ENCODE data around the gene FRMD8. TPM values are rescaled to one million over a fixed set of nuclear protein-coding genes. Genes with fewer than 3 reads are reported as not detected.
A peak's percentile ranks its signal among the peaks of the same experiment; 100 is the strongest.

The FRMD8 gene
- total RNA-seq, 1 experiment from 2014 or later, result 22.7 TPM

DNA sequence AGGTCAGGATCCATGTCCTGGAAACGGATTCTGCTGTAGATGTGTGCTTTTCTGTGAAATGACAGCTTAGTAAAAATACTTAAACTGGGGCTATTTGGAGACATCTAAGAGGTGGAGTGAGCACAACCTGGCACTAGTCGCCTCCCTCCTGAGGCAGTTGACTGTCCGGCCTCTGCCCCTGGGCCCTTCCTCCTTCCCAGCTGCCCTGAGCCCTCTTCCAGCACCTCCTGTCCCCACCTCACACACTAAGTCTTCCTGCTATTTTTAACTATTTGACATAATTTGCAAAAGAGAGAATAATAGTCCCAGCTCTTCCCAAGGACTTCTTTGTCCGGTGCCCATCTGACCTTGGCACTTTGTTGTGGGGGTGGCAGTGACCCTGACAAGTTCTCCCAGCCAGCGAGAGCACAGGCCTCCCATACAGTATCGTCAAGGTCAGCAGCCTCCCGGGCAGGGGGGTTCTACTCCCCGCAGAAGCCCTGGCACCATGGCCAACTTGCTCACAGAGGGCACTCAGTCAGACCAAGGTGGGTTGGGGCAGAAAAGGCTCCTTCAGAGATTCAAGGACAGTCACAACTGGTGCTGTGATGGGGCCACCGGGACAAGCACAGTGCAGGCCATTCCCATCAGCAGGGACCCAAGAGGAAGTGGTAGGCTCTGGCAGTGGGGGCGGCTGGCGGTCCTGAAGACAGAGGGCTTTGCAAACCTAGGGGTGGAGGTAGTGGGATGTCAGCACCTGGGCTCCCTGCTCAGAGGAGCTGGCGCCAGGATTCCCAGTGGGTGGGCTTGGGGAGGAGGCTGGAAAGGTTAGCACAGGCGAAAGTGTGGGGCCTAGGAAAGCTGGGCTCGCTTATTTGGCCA lies 30.6 kb downstream of the FRMD8 start:
- Histone ChIP-seq H3K14ac (ENCODE audit: insufficient read depth, low read length) (no peak overlapping the region; the same call in 1 of the 2 replicates), H3K9me3 (ENCODE audit: control insufficient read depth, low read depth, low read length) (no peaks in the 10 kb centered on the region), H4K20me1 (ENCODE audit: control insufficient read depth, insufficient read depth, insufficient read length) (no peaks in the 10 kb centered on the region), H4K91ac (ENCODE audit: insufficient read length, low read depth, low read length) (peak overlapping the region; percentile 21), H2BK12ac (ENCODE audit: insufficient read length, low read depth, low read length) (no peak overlapping the region), H4K5ac (ENCODE audit: insufficient read length, low read depth, low read length) (no peak overlapping the region), H2BK15ac (ENCODE audit: low read depth, low read length) (no peak overlapping the region), H3K23ac (ENCODE audit: insufficient read length, low read depth, low read length) (no peak overlapping the region), H2AK5ac (ENCODE audit: insufficient read length, low read length) (no peak overlapping the region), H3K27ac (ENCODE audit: insufficient read length, low read depth, low read length) (no peak overlapping the region), H3K56ac (ENCODE audit: insufficient read length, low read depth, low read length) (no peak overlapping the region), H3K18ac (ENCODE audit: insufficient read length, low read depth, low read length) (no peak overlapping the region), H2BK5ac (ENCODE audit: insufficient read length, low read length) (no peak overlapping the region), H2BK20ac (ENCODE audit: low read depth, low read length, poor library complexity, severe bottlenecking) (no peak overlapping the region), H3K27me3 (ENCODE audit: insufficient read depth, low read length) (no peaks in the 10 kb centered on the region), H2BK120ac (ENCODE audit: low read depth, low read length, poor library complexity, severe bottlenecking) (no peak overlapping the region), H3K4me2 (ENCODE audit: insufficient read depth, insufficient read length, low read length) (no peak overlapping the region), H3K79me1 (ENCODE audit: insufficient read depth, low read depth, low read length, poor library complexity, severe bottlenecking) (no peaks in the 10 kb centered on the region), H3T11ph (ENCODE audit: low read length) (no peak overlapping the region), H4K8ac (replicated peaks; ENCODE audit: insufficient read length, low read depth, low read length) (no peak overlapping the region), H3K79me2 (ENCODE audit: insufficient read depth, low read length) (no peaks in the 10 kb centered on the region), H3K23me2 (ENCODE audit: insufficient read length, low read depth, low read length, poor library complexity, severe bottlenecking) (peaks cover 6% of the 10 kb centered on the region), H3K9ac (ENCODE audit: extremely low read depth, insufficient read length, low read length) (no peak overlapping the region), H2AFZ (ENCODE audit: low read length) (no peak overlapping the region), H3K4me1 (ENCODE audit: insufficient read depth, low read length) (peaks cover 3% of the 10 kb centered on the region; the same call in 1 of the 2 replicates), H3K4ac (ENCODE audit: low read depth, low read length) (no peak overlapping the region)
- Mint-ChIP-seq H3K4me3 (peak overlapping the region in 1 of 2 experiments; percentile 8; a peak in 3 of 5 replicates), H3K27me3 (ENCODE audit: low read depth) (peaks cover 11% of the 10 kb centered on the region), H3K9me3 (no peaks in the 10 kb centered on the region; a peak in 2 of 5 replicates), H3K4me1 (peaks cover 54 to 61% of the 10 kb centered on the region in 2 experiments), H3K27ac (peak overlapping the region in 2 of 3 experiments; percentile 80 to 92; a peak in 3 of 7 replicates), H3K36me3 (ENCODE audit: insufficient read depth in 1 of 3, low read depth in 3 of 3) (no peaks in the 10 kb centered on the region)
- WGBS (ENCODE audit: extremely low coverage, insufficient read length, low lambda C conversion rate), result no CpG with 5 or more reads among the region's 14 CpGs
- TF ChIP-seq CTCF (conservative IDR thresholded peaks at IDR 0.05), result no peak
- peak; percentile 40 for DNase-seq

Data from H9 (cell line).